HL-60 (cell line): ENCODE data around the gene CDH2.

ENCODE experiments used
- DNase-seq, 2 experiments: peaks; one replicate each; pipeline ENCODE4 v3.0.0-alpha.2; 2010 to 2020; ENCODE audit warnings: low read depth in 1 of 2, low spot score in 1 of 2
- H3K27ac ChIP-seq: fragments of 250-450 bp; sonication (Bioruptor Pico); replicated peaks from 2 replicates; pipeline ENCODE4 v1.5.1; 2020; ENCODE audit warnings: mild to moderate bottlenecking, moderate library complexity
- H3K27me3 ChIP-seq: fragments of 250-450 bp; sonication (Bioruptor Pico); 2 replicates; pipeline ENCODE4 v1.5.1; 2021; ENCODE audit warnings: mild to moderate bottlenecking, moderate library complexity; ENCODE audit not compliant: insufficient read depth, poor library complexity, severe bottlenecking
- H3K4me3 ChIP-seq: replicated peaks from 2 replicates; pipeline ENCODE4 v1.5.1; 2011; ENCODE audit warnings: mild to moderate bottlenecking, control low read depth, low read length; ENCODE audit not compliant: insufficient read depth
- GABPA ChIP-seq: IDR thresholded peaks from 2 replicates; pipeline ENCODE4 v1.6.1; 2012; ENCODE audit warnings: low read depth
- POLR2AphosphoS5 ChIP-seq: IDR thresholded peaks from 2 replicates; pipeline ENCODE4 v1.6.1; 2012; ENCODE audit warnings: low read depth
- SPI1 ChIP-seq: IDR thresholded peaks from 2 replicates; pipeline ENCODE4 v1.6.1; 2012; ENCODE audit warnings: low read depth, mild to moderate bottlenecking, borderline replicate concordance
- TF ChIP-seq, protein P1 (sequence below): IDR thresholded peaks from 2 replicates; pipeline ENCODE4 v1.6.1; 2012; ENCODE audit warnings: low read depth; ENCODE audit not compliant: insufficient replicate concordance
- TF ChIP-seq, protein P2 (sequence below): IDR thresholded peaks from one replicate; pipeline ENCODE4 v1.5.1; 2011; ENCODE audit warnings: low read length, control low read depth, inconsistent platforms; ENCODE audit not compliant: insufficient read depth

Gene CDH2

DNA sequence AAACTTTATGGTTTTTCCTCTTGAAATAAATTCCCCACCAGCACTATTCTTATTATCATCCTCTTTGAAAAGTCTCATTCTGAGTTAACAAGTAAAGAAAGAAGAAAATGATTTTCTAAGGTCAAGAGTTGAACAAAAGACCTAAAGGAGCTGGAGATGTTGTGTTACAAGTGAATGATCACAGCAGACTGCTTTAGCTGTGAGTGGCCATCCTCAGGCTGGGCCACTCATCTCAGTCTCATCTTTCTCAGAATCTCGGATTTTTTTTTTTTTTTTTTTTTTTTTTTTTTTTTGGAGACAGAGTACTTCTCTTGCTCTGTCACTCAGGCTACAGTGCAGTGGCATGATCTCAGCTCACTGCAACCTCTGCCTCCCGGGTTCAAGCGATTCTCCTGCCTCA is 133.3 kb downstream of the CDH2 start:
- no peak for DNase-seq
- H3K27me3 ChIP-seq = peaks cover 3% of the 10 kb centered on the region
- no peak overlapping the region for H3K4me3 ChIP-seq
- no peak overlapping the region for H3K27ac ChIP-seq
- TF ChIP-seq, protein P1, sequence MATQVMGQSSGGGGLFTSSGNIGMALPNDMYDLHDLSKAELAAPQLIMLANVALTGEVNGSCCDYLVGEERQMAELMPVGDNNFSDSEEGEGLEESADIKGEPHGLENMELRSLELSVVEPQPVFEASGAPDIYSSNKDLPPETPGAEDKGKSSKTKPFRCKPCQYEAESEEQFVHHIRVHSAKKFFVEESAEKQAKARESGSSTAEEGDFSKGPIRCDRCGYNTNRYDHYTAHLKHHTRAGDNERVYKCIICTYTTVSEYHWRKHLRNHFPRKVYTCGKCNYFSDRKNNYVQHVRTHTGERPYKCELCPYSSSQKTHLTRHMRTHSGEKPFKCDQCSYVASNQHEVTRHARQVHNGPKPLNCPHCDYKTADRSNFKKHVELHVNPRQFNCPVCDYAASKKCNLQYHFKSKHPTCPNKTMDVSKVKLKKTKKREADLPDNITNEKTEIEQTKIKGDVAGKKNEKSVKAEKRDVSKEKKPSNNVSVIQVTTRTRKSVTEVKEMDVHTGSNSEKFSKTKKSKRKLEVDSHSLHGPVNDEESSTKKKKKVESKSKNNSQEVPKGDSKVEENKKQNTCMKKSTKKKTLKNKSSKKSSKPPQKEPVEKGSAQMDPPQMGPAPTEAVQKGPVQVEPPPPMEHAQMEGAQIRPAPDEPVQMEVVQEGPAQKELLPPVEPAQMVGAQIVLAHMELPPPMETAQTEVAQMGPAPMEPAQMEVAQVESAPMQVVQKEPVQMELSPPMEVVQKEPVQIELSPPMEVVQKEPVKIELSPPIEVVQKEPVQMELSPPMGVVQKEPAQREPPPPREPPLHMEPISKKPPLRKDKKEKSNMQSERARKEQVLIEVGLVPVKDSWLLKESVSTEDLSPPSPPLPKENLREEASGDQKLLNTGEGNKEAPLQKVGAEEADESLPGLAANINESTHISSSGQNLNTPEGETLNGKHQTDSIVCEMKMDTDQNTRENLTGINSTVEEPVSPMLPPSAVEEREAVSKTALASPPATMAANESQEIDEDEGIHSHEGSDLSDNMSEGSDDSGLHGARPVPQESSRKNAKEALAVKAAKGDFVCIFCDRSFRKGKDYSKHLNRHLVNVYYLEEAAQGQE = no peak
- TF ChIP-seq SPI1 (no peak), GABPA (no peak), POLR2AphosphoS5 (no peak)
- TF ChIP-seq, protein P2, sequence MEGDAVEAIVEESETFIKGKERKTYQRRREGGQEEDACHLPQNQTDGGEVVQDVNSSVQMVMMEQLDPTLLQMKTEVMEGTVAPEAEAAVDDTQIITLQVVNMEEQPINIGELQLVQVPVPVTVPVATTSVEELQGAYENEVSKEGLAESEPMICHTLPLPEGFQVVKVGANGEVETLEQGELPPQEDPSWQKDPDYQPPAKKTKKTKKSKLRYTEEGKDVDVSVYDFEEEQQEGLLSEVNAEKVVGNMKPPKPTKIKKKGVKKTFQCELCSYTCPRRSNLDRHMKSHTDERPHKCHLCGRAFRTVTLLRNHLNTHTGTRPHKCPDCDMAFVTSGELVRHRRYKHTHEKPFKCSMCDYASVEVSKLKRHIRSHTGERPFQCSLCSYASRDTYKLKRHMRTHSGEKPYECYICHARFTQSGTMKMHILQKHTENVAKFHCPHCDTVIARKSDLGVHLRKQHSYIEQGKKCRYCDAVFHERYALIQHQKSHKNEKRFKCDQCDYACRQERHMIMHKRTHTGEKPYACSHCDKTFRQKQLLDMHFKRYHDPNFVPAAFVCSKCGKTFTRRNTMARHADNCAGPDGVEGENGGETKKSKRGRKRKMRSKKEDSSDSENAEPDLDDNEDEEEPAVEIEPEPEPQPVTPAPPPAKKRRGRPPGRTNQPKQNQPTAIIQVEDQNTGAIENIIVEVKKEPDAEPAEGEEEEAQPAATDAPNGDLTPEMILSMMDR = no peak

DNA sequence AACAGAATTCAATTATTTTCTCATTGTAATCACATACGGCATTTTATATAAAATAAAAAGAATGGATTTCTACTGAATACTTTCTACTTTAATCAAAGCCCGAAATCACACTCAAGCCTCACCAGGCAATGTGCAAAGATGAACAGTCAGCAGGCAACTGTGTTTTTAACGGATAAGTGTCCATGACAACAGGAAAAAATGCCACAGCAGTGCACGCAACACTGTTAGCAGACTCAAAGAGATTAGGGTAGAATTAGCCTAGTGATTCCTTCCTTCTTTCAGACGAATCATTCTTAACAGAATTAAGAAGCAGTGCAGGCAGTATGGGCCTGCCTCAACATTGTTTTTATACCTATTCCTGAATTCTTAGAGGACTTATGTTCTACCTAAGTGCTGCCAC is 135.6 kb downstream of the CDH2 start:
- TF ChIP-seq, protein P1 = no peak
- TF ChIP-seq, protein P2 = no peak
- TF ChIP-seq GABPA (no peak), POLR2AphosphoS5 (no peak), SPI1 (no peak)
- H3K4me3 ChIP-seq = no peak overlapping the region
- H3K27me3 ChIP-seq = peaks cover 3% of the 10 kb centered on the region
- H3K27ac ChIP-seq = no peak overlapping the region
- no peak for DNase-seq

DNA sequence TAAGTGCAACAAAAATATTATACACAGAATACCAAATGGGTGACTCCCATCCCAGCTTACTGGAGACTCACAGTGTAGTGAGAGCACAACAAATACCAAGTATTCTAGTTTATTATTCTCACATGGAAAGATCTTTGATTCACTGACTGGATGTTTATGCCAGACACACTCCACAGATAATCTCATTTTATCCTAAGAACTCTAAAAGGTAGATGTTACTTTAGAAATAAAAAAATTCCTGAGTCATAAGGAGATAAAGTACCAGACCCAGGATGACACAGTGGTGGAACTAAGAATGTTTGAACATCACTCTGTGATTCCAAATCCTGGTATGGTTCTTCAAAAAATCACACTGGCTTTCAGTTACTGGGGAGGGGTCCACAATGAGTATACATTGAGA is 136.2 kb downstream of the CDH2 start:
- no peak for DNase-seq
- TF ChIP-seq, protein P2 = no peak
- no peak for TF ChIP-seq SPI1
- TF ChIP-seq, protein P1 = no peak
- no peak overlapping the region for H3K27ac ChIP-seq
- peaks cover 3% of the 10 kb centered on the region for H3K27me3 ChIP-seq
- H3K4me3 ChIP-seq = no peak overlapping the region
